IPS DF 4.7 (cell line): ENCODE measurements around the gene STPG1.

Experiments
- DNase-seq: peaks from one replicate; pipeline ENCODE4 v3.0.0-alpha.2; 2013; ENCODE audit warnings: low spot score; ENCODE audit errors: extremely low read depth

The STPG1 gene

GRCh38 chr1:24392982-24393650, 20.5 kb downstream of the STPG1 start:
- no peak for DNase-seq

DNA sequence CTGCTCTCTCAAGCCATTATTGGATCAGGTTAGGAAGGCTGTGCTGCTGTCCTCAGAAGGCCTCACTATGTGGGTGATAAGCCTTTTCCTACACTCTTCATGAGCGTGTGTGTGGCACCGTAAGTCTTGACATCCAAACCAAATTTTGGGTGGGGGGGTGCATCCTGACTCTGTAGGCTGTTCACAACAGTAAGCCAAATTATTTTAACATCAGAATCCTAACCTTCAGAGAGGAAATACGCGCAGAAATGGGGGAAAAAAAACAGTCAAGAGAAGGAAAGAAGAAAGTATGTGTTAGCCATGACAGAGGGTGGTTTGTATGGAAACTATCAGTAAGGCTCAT, 21.0 kb downstream of the STPG1 start:
- no peak for DNase-seq

GRCh38 chr1:24391882-24392603, 21.5 kb downstream of the STPG1 start:
- no peak for DNase-seq

GRCh38 chr1:24390924-24391782, 22.4 kb downstream of the STPG1 start:
- DNase-seq: no peak

GRCh38 chr1:24389231-24389678, 24.3 kb downstream of the STPG1 start:
- no peak for DNase-seq

GRCh38 chr1:24388331-24388885, 25.2 kb downstream of the STPG1 start:
- DNase-seq: no peak

- no peak for DNase-seq
Measured at GRCh38 chr1:24387636-24388175, 25.9 kb downstream of the STPG1 start.

DNA sequence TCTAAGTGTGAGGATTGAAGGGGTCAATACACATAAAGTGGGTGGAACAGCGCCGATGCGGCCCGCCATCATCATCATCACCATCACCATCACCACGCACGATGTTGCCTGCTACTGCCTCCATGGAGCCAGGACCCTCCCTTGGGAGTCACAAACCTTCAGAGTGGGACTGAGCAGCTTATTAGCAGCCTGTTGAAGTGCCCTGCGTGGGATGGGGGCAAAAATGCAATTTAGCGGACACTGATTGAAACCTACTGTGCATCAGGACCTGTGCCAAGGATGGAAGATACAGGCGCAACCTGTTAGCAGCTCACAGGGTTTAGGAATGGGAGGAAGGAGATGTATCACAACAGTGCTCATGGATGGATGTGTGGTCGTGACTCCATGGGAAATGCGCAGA, 26.7 kb downstream of the STPG1 start:
- DNase-seq: no peak

DNA sequence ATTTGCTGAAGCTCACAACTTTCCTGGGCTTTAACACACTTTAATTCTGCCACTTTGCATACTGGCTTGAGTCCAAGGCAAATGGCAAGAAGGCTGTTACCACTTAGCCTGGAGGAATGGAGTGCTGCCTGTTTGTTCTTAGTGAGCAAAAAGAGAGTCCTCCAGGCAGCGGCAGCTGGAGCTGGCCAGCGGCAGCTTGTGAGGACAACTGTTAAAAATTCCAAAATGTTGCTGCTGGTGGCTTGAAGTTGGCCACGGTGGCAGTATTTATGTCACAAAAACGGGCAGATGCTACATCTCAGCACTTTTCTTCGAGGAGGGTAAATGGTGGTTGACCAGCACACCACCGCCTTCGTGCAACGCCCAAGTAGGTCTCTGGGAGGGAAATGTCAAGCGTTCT, 27.3 kb downstream of the STPG1 start:
- no peak for DNase-seq

- DNase-seq: no peak
Measured at GRCh38 chr1:24385160-24385940, 28.2 kb downstream of the STPG1 start.

- no peak for DNase-seq
Measured at GRCh38 chr1:24384251-24385090, 29.1 kb downstream of the STPG1 start.

DNA sequence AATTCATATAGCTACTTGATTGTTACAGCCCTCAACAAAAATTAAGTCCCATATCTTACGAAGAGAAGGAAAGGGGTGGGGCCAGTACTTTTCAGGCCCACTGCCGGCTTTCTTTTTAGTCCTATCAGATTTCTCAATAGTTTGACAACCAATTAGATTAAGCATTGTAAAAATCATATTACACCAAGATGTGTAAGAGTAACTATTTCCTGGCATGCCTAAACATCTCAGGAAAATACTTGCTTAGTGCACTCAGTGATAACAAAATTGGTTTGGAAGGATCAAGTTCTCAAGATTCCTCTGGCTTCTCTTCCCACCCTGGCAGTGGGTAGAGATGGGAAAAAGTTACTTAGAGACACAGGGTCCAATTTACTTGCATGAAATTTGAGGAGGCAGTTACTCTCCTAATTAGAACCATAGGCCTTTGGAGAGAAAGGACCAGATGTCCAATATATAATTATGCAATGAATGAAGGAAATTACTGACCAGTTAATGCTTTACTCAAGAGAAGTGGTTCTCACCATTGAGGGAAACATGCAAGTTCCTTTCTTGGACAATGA, 30.1 kb downstream of the STPG1 start:
- DNase-seq: no peak

GRCh38 chr1:24382165-24382577, 31.4 kb downstream of the STPG1 start:
- DNase-seq: no peak

DNA sequence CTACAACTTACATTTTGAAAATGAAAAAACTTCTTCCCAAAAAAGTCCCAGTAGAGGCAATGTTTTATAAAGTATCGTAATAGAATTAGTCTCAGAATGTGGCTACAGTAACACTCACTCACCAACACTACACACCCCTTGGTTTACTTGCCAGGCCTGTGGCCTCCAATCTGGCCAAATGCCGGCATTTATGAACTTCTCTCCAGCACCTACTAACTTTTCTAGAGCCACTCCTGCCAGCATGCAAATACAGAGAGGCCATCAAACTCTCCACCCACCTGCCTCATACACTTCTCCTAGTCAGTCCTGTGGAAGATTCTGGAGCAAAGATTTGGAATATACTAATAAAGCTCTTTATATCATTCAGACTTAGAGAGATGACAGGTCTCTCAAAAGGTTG, 32.3 kb downstream of the STPG1 start:
- DNase-seq: no peak

DNA sequence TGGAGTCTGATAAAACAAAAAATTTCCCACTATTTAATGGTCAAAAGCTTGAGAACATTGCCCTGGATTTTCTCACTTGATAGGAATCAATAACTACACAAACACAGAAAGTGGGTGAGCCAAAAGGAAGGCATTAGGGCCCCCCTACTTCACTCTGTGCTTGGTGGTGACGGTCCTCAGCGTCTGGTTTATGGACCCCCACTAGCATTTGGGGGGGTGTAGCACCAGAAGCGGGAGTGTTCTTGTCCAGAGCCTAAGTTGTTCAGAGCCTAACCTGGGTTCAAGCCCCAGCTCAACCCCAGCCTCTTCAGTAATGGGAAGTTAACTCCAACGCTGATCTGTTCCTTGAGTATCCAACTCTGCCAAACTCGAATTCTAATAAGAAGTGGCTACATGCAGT, 33.1 kb downstream of the STPG1 start:
- DNase-seq: no peak

DNA sequence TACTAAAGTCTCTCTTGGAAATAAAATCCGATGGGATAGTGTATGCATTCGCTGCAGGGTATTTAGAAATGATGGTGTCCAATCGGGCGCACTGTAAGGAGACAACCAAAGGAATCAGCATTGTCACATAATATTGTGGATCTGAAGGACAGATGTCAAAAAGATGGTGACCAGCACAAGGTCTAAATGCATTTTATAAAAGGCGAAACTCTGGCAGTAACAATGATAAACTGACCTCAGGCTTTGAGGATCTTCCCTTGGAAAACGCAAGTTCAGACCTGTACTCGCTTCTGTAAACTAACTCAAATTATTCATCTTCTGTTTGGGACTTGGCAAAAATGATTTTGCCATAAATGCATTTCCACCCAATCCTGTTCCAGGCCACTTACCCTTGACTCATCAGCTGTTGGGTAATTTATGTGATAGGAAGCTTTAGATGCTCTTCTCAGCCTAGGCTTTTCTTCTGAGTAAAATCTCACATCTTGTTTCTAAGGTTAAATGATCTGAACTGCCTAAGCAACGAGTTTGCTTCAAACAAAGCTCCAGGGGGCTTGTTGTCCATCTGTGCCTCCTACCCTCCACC, 33.8 kb downstream of the STPG1 start:
- no peak for DNase-seq

DNA sequence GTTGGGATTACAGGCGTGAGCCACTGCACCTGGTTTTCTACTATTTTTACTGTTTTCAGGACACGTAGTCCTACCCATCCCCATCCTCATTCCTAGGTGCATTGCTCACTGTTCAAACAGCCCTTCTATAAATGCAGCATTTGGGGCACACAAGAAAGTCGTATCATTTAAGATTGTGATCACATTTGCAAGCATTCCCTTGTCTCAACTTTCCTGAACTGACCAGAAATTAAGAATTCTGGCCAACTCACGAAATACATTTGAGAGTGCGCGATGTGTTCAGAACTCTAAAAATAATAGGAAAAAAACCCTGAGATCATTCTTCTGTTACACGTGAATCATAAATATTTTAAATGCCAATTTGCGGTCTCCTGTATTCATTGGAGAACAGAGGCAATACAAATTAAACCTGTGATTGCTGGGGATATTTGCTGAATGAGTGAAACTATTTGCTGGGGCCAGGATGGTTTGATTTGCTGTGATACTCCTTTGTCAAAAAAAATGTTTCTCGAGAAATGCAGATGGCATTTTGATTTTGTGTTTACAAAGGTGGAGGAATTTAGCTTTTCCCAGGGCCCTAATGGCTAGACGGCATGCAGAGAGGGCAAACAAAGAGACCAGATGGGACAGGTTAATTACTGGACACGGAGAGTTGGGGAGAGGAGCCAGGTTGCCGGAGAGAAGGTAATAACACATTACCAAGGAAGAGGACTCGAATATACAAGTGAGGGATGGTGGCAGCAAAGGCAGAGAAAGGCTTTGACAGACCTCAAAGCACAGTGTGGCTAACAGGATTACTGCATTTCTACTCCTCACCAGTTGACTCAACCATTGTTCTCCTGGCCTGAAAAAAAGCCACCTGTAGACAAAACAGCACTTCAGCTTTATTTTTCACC, 38.4 kb downstream of the STPG1 start:
- DNase-seq: no peak

DNA sequence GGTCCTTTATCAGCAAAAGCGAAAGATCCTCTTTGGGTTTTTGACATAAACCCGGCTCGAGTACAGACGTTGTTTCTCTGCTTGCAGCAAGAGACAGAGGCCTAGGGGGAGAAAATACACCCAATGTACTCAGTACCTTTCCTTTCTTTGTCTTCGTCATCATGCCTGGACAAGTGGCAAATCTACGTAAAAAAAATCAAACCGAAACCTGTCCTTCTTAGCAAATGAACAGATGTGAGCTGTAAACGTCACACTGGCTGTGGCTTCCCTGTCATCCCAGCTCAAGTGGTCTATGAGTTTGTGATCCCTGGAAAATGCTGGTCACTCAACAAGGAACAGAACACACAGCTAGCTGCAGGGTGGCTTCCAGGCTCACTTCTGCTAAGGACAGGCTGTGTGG, 39.9 kb downstream of the STPG1 start:
- no peak for DNase-seq
